ENCODE results near the gene ANAPC10. TPM values are rescaled to one million over a fixed set of nuclear protein-coding genes. Genes with fewer than 3 reads are reported as not detected.

Gene ANAPC10, protein sequence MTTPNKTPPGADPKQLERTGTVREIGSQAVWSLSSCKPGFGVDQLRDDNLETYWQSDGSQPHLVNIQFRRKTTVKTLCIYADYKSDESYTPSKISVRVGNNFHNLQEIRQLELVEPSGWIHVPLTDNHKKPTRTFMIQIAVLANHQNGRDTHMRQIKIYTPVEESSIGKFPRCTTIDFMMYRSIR
- 9.9 to 15.7 TPM (median 10.4 TPM) in 5 replicates for total RNA-seq (2022; extraction: Qiagen RNA extraction)

DNA sequence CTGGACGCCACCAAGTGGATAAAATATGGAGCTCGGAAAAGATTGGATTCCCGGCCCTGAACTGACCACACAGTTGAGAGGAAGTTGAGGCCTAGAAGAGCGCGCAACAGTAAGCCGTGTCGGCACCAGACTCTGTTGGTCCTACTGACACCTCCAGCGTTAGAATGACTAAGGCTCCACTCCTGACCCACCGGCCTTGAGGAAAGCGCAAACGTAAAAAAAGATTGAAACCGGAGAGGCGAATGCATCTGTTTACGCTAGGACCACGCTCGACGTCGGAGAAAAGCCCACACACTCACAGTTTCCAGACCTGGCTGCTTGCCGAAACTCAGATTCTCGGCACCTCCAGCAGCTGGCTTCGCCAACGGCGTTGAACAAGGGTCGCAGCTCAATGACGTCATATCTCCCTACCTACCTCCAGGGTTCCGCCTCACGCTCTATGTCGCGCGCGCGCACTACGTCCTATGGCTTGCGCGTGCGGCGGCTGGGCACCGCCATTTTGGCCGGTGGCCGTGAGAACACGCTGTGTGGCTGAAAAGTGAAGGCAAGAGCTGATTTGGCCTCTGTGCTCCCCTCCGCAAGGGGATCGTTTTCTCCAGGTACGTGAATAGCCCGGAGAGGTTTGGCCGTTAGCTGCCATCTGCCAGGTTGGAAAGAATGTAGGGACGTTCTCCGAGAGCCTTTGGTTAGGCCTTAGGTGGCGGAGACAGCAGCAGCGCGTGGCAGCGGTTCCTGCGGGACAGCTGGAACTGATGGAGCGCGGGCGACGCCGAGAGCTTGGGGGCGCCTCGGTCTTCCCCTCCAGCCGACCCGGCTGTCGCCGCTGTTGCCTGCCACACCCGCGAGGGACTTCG is at the start of gene ANAPC10, which contains the start of gene ABCE1:
ANAPC10 (minus strand) TSS at position 376 of the 854 bp plus-strand sequence. CDS start 2,097 bp downstream, outside the sequence.
ABCE1 (plus strand) TSS at position 491 of the 854 bp plus-strand sequence. CDS start 6,102 bp downstream, outside the sequence.

Other genes starting within 250 kb of the ANAPC10 start
- 63.0 to 112 TPM (median 80.4 TPM) in 5 replicates for gene ABCE1, start 115 bp upstream of the ANAPC10 start, total RNA-seq (2022; extraction: Qiagen RNA extraction)
- gene OTUD4, start 82.4 kb upstream of the ANAPC10 start, total RNA-seq (2022; extraction: Qiagen RNA extraction): 12.5 to 19.8 TPM (median 16.8 TPM) in 5 replicates

All from A549 treated with dexamethasone at 1 μM for 4 hours (cell line).